Metanephros (tissue), 1 donor: Measurements from ENCODE around the gene ITPRIPL1. TPM values are rescaled to one million over a fixed set of nuclear protein-coding genes. Genes with fewer than 3 reads are reported as not detected.

ENCODE experiments used
- total RNA-seq: library from RNA; depleted of rRNA; stranded (reverse); fragments of >200 nt; gene quantifications from one replicate; pipeline ENCODE4 v1.2.3, GENCODE V29; 2014

ITPRIPL1 gene
- total RNA-seq: 3.2 TPM

GRCh38 chr2:96325041-96325883 is at the start of gene ITPRIPL1:
Gene ITPRIPL1 (plus strand): TSS chr2:96325317. CDS start chr2:96325840, 523 bp downstream.

GRCh38 chr2:96305091-96305978 is 19.8 kb upstream of the ITPRIPL1 start, which contains the start of gene SNRNP200:
Gene SNRNP200 (minus strand): TSS chr2:96305546. CDS start chr2:96305437, 109 bp downstream.

Other genes with a start within 250 kb of the ITPRIPL1 start
- 4.6 TPM for gene ADRA2B, start 208.7 kb upstream of the ITPRIPL1 start, total RNA-seq
- 0.18 TPM for gene ASTL, start 186.8 kb upstream of the ITPRIPL1 start, total RNA-seq
- gene DUSP2, start 179.9 kb upstream of the ITPRIPL1 start, total RNA-seq: 15.6 TPM
- gene STARD7, start 116.5 kb upstream of the ITPRIPL1 start, total RNA-seq: 160 TPM
- gene TMEM127, start 59.3 kb upstream of the ITPRIPL1 start, total RNA-seq: 30.4 TPM
- 184 TPM for gene CIAO1, start 59.1 kb upstream of the ITPRIPL1 start, total RNA-seq
- gene SNRNP200, start 19.8 kb upstream of the ITPRIPL1 start, total RNA-seq: 114 TPM
- gene NCAPH, start 10.4 kb downstream of the ITPRIPL1 start, total RNA-seq: 6.0 TPM
- gene NEURL3, start 180.0 kb downstream of the ITPRIPL1 start, total RNA-seq: 16.9 TPM
- 12.2 TPM for gene ARID5A, start 211.4 kb downstream of the ITPRIPL1 start, total RNA-seq